Panc1 (cell line): Measurements from ENCODE around the gene CRIM1.

Experiments
- SIN3A ChIP-seq: IDR thresholded peaks from 2 replicates; pipeline ENCODE4 v1.6.1; 2012; ENCODE audit warnings: low read depth, mild to moderate bottlenecking, low read length, moderate library complexity, borderline replicate concordance; ENCODE audit not compliant: insufficient read depth
- TF ChIP-seq, protein P1 (sequence below): fragments of 450-650 bp; IDR thresholded peaks from 2 replicates; pipeline ENCODE4 v1.5.1; 2017; ENCODE audit warnings: mild to moderate bottlenecking

DNA sequence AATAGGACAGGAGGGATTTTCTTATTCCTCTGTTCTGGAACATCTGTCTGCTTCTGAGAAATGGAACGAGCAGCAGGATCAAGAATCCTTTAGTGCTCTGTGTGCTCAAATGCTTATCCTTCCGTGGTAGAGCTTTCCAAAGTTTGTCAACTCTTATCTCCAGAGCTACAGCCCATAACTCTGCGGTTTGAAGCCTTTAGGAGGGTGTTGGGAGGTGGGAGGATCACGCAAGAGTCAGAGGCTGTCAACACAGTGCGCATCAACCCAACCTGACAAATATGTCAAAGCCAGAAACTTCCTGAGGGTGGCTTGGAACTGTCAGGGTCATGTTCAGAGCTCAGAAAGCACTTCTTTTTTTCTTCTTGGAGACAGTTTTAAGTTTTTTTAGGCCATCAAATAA lies 95.9 kb downstream of the CRIM1 start:
- TF ChIP-seq, protein P1, sequence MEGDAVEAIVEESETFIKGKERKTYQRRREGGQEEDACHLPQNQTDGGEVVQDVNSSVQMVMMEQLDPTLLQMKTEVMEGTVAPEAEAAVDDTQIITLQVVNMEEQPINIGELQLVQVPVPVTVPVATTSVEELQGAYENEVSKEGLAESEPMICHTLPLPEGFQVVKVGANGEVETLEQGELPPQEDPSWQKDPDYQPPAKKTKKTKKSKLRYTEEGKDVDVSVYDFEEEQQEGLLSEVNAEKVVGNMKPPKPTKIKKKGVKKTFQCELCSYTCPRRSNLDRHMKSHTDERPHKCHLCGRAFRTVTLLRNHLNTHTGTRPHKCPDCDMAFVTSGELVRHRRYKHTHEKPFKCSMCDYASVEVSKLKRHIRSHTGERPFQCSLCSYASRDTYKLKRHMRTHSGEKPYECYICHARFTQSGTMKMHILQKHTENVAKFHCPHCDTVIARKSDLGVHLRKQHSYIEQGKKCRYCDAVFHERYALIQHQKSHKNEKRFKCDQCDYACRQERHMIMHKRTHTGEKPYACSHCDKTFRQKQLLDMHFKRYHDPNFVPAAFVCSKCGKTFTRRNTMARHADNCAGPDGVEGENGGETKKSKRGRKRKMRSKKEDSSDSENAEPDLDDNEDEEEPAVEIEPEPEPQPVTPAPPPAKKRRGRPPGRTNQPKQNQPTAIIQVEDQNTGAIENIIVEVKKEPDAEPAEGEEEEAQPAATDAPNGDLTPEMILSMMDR: no peak
- no peak for TF ChIP-seq SIN3A
